HepG2 (cell line): ENCODE data around the gene RRBP1. TPM values are rescaled to one million over a fixed set of nuclear protein-coding genes. Genes with fewer than 3 reads are reported as not detected.

ENCODE experiments used
- ATAC-seq: fragments of 200-7000 bp; cut with Tn5 transposase; 3 replicates; pipeline ENCODE4 v1.9.1; 2020; ENCODE audit warnings: mild to moderate bottlenecking, moderate library complexity
- BruUV-seq: library from RNA; stranded (reverse); fragments of 400-500 nt; replicated peaks from 2 replicates; lab custom pipeline; 2021; lab: Mats Ljungman, UMichigan
- CTCF ChIA-PET: fragments of 300-600 bp; formaldehyde crosslinking; extraction: SDS; loops from one replicate; lab custom pipeline; 2021; ENCODE audit warnings: low total read pairs, inconsistent platforms, low intra/inter-chr PET ratio; lab: Yijun Ruan, JAX
- POLR2A ChIA-PET: fragments of 350-600 bp; sonication (Branson Sonifier 250); formaldehyde crosslinking; loops from one replicate; lab custom pipeline; 2020; ENCODE audit warnings: antibody characterized with exemption, inconsistent platforms; lab: Yijun Ruan, JAX
- DNase-seq: peaks from one replicate; pipeline ENCODE4 v3.0.0-alpha.2; 2015; ENCODE audit warnings: low spot score
- FAIRE-seq: peaks from 3 replicates; lab custom pipeline; 2011; peaks lifted over from hg19 to GRCh38; lab: Jason Lieb, UNC
- H2AFZ ChIP-seq: one replicate; pipeline ENCODE4 v1.6.1; 2011; ENCODE audit warnings: low read length, inconsistent platforms
- H3K27ac ChIP-seq: fragments of 300-600 bp; 3 replicates; pipeline ENCODE4 v1.8.0; 2011; ENCODE audit warnings: mixed run types, mild to moderate bottlenecking, mixed read lengths, low read length, inconsistent platforms; ENCODE audit not compliant: insufficient read depth; ENCODE audit errors: extremely low read length
- H3K27me3 ChIP-seq, 2 experiments: fragments of 200-600 bp in 1 of 2; 2 replicates in 1 of 2; 3 replicates in 1 of 2; pipeline versions ENCODE4 v1.6.0 to v1.8.0; 2011; ENCODE audit warnings: low read length in 2 of 2, mild to moderate bottlenecking in 2 of 2, moderate library complexity in 2 of 2, inconsistent platforms in 1 of 2; ENCODE audit not compliant: insufficient read depth in 2 of 2, control insufficient read depth in 1 of 2
- H3K36me3 ChIP-seq, 2 experiments: fragments of 200-600 bp in 1 of 2; replicated peaks in 1 of 2; 2 replicates in 1 of 2; 3 replicates in 1 of 2; pipeline versions ENCODE4 v1.5.1 to v1.8.0; 2011; ENCODE audit warnings: low read length in 2 of 2, inconsistent platforms in 1 of 2; ENCODE audit not compliant: insufficient read depth in 2 of 2, control insufficient read depth in 1 of 2
- H3K4me1 ChIP-seq: 2 replicates; pipeline ENCODE4 v1.5.1; 2012; ENCODE audit warnings: low read length, inconsistent platforms; ENCODE audit not compliant: insufficient read depth
- H3K4me2 ChIP-seq: 2 replicates; pipeline ENCODE4 v1.6.0; 2011; ENCODE audit warnings: low read depth, low read length, inconsistent platforms
- H3K4me3 ChIP-seq, 3 experiments: fragments of 200-600 bp in 1 of 3; sonication (generic), shearing (Covaris generic) in 1 of 3; replicated peaks in 1 of 3; 2 replicates each; pipeline ENCODE4 v1.5.1; 2011 to 2016; ENCODE audit warnings: low read length in 3 of 3, inconsistent platforms in 2 of 3, low read depth in 2 of 3, mild to moderate bottlenecking in 2 of 3, control low read depth in 1 of 3, mixed read lengths in 1 of 3; ENCODE audit not compliant: insufficient read depth in 1 of 3
- H3K79me2 ChIP-seq: one replicate; pipeline ENCODE4 v1.6.1; 2011; ENCODE audit warnings: low read length, inconsistent platforms; ENCODE audit not compliant: insufficient read depth
- H3K9ac ChIP-seq: 2 replicates; pipeline ENCODE4 v1.6.0; 2011; ENCODE audit warnings: mild to moderate bottlenecking, low read depth, low read length, inconsistent platforms; ENCODE audit not compliant: insufficient read depth
- H3K9me3 ChIP-seq: 2 replicates; pipeline ENCODE4 v1.5.1; 2012; ENCODE audit warnings: mild to moderate bottlenecking, low read length
- H4K20me1 ChIP-seq: 2 replicates; pipeline ENCODE4 v1.6.0; 2011; ENCODE audit warnings: inconsistent platforms, mild to moderate bottlenecking, low read length, moderate library complexity; ENCODE audit not compliant: insufficient read depth
- AGO1 ChIP-seq: fragments of 200-400 bp; formaldehyde crosslinking; IDR thresholded peaks from 2 replicates; pipeline ENCODE4 v1.6.1; 2017; ENCODE audit warnings: mild to moderate bottlenecking, low read depth, low read length, moderate library complexity; ENCODE audit not compliant: poor library complexity, severe bottlenecking
- ATRX ChIP-seq: sonication (generic); formaldehyde crosslinking; IDR thresholded peaks from 2 replicates; pipeline ENCODE4 v1.4.0; 2020; ENCODE audit warnings: missing genetic modification reagents, borderline replicate concordance
- CHD4 ChIP-seq: fragments of 200-600 bp; sonication (generic); IDR thresholded peaks from 2 replicates; pipeline ENCODE4 v1.7.0; 2017; ENCODE audit warnings: mild to moderate bottlenecking, low read length, borderline replicate concordance
- ELF4 ChIP-seq: sonication (generic); formaldehyde crosslinking; IDR thresholded peaks from 2 replicates; pipeline ENCODE4 v1.5.0; 2020; ENCODE audit warnings: missing genetic modification reagents, mild to moderate bottlenecking, moderate library complexity, borderline replicate concordance
- FOXC1 ChIP-seq: sonication (generic); formaldehyde crosslinking; IDR thresholded peaks from 2 replicates; pipeline ENCODE4 v1.8.0; 2022; ENCODE audit warnings: mild to moderate bottlenecking, missing genetic modification reagents, borderline replicate concordance
- HMG20A ChIP-seq: IDR thresholded peaks from 2 replicates; pipeline ENCODE4 v1.6.1; 2016; ENCODE audit warnings: borderline replicate concordance
- HOXA3 ChIP-seq: sonication (generic); formaldehyde crosslinking; IDR thresholded peaks from 2 replicates; pipeline ENCODE4 v1.5.0; 2020; ENCODE audit warnings: missing genetic modification reagents
- LBX2 ChIP-seq: sonication (generic); formaldehyde crosslinking; IDR thresholded peaks from 2 replicates; pipeline ENCODE4 v1.5.0; 2020; ENCODE audit warnings: missing genetic modification reagents, mild to moderate bottlenecking, borderline replicate concordance
- SATB2 ChIP-seq: sonication (generic); formaldehyde crosslinking; IDR thresholded peaks from 2 replicates; pipeline ENCODE4 v1.5.0; 2020; ENCODE audit warnings: missing genetic modification reagents
- SRSF4 ChIP-seq: fragments of 200-400 bp; formaldehyde crosslinking; IDR thresholded peaks from one replicate; pipeline ENCODE4 v1.6.1; 2018; ENCODE audit warnings: mild to moderate bottlenecking, low read depth, low read length, moderate library complexity; ENCODE audit not compliant: poor library complexity, severe bottlenecking
- TFDP1 ChIP-seq: IDR thresholded peaks from 2 replicates; pipeline ENCODE4 v1.6.1; 2016; ENCODE audit warnings: missing compliant biosample characterization, missing genetic modification reagents, borderline replicate concordance
- TFE3 ChIP-seq: IDR thresholded peaks from 2 replicates; pipeline ENCODE4 v1.6.1; 2016
- TOE1 ChIP-seq: sonication (generic); formaldehyde crosslinking; IDR thresholded peaks from 2 replicates; pipeline ENCODE4 v1.4.0; 2020; ENCODE audit warnings: mild to moderate bottlenecking, missing genetic modification reagents
- ZNF30 ChIP-seq: sonication (generic); formaldehyde crosslinking; IDR thresholded peaks from 2 replicates; pipeline ENCODE4 v1.5.0; 2020; ENCODE audit warnings: mild to moderate bottlenecking, missing genetic modification reagents
- ZNF367 ChIP-seq: sonication (generic); formaldehyde crosslinking; IDR thresholded peaks from 2 replicates; pipeline ENCODE4 v1.4.0; 2020; ENCODE audit warnings: missing genetic modification reagents, borderline replicate concordance
- ZNF44 ChIP-seq: sonication (generic); formaldehyde crosslinking; IDR thresholded peaks from 2 replicates; pipeline ENCODE4 v1.5.1; 2020; ENCODE audit warnings: mild to moderate bottlenecking, missing genetic modification reagents
- ZNF546 ChIP-seq: sonication (generic); formaldehyde crosslinking; conservative IDR thresholded peaks from 2 replicates; pipeline ENCODE4 v1.8.1; 2023; ENCODE audit warnings: mild to moderate bottlenecking, missing genetic modification reagents
- WGBS: methylation state at CpG from one replicate; pipeline ENCODE4 v1.1.6; 2017; ENCODE audit warnings: low lambda C conversion rate; 5-methylcytosine and 5-hydroxymethylcytosine counted together
- in situ Hi-C: cut with HindIII; loops from 2 replicates; pipeline ENCODE4 v1.10.0; 2017; ENCODE audit warnings: low pct_unique_long_range_greater_than_20kb; ENCODE audit not compliant: extremely low pct_ligation_motif_present
- intact Hi-C: fragments of 100-400 bp; cut with micrococcal nuclease; formaldehyde crosslinking; loops from one replicate; pipeline ENCODE4 v1.10.0; 2022; ENCODE audit not compliant: unreplicated experiment
- polyA plus RNA-seq, 8 experiments: library from polyadenylated mRNA; depleted of rRNA in 3 of 8; stranded (reverse) in 7 of 8; unstranded in 1 of 8; fragments of >200 nt; fragmentation: Illumina TruSeq in 4 of 8; extraction: Trizol in 4 of 8; gene quantifications; 2 replicates each; pipeline versions ENCODE4 v1.2.1 to v1.2.3, GENCODE V29; 2011 to 2016; ENCODE audit warnings: low read depth in 4 of 8, missing spikeins in 1 of 8, mixed read lengths in 1 of 8; ENCODE audit not compliant: insufficient read depth in 1 of 8
- total RNA-seq, 5 experiments: library from RNA; depleted of rRNA; stranded (reverse); fragments of >200 nt; fragmentation: Illumina TruSeq; extraction: Trizol; gene quantifications; 2 replicates each; pipeline ENCODE4 v1.2.3, GENCODE V29; 2016; ENCODE audit warnings: low read depth in 1 of 5
- TF ChIP-seq, protein P1 (sequence below): sonication (generic); formaldehyde crosslinking; IDR thresholded peaks from 2 replicates; pipeline ENCODE4 v1.5.0; 2020; ENCODE audit warnings: mild to moderate bottlenecking, missing genetic modification reagents

The RRBP1 gene
- total and polyA plus RNA-seq, 2 of the 13 experiments (the other 11 are each of a cell fraction or from before 2014, with no cell fraction given), result 150 to 222 TPM

DNA sequence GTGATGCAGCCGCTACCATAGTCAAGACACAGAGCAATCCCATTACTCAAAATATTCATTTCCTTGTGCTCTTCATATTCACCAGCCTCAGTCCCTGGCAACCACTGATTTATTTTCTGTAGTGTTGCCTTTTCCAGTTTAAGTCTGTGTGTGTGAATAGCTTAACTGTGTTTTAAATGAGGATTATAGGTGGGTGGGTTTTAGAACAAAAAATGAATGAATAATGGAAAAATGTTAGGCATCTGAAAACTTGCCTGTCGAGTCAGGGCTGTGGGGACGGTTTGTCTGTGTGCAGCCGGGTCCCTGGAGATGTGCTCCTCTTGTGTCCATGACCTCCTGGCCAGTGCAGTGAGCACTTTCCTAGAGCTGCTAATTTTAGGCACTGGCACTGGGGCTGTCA lies 44.9 kb upstream of the RRBP1 start (continued):
- no peak for TF ChIP-seq TFE3 (CRISPR knock-in tag)
- TF ChIP-seq ZNF546 (CRISPR knock-in tag), result no peak
- TF ChIP-seq HMG20A (CRISPR knock-in tag), result no peak
- TF ChIP-seq SRSF4, result no peak
- no peak for TF ChIP-seq TOE1
- TF ChIP-seq CHD4, result no peak
- TF ChIP-seq AGO1, result no peak

GRCh38 chr20:17725094-17725835 lies 43.2 kb upstream of the RRBP1 start:
- Histone ChIP-seq H3K9ac (no peak overlapping the region), H3K27ac (no peak overlapping the region), H3K4me2 (no peak overlapping the region), H3K79me2 (no peaks in the 10 kb centered on the region), H3K9me3 (no peaks in the 10 kb centered on the region), H3K4me1 (peaks cover 44% of the 10 kb centered on the region), H3K4me3 (no peak overlapping the region), H2AFZ (no peak overlapping the region), H3K36me3 (no peaks in the 10 kb centered on the region), H3K27me3 (peaks cover 10 to 77% of the 10 kb centered on the region in 2 experiments; a peak in 4 of 5 replicates), H4K20me1 (no peaks in the 10 kb centered on the region)
- CTCF ChIA-PET, result no interaction called here
- FAIRE-seq (no peak), DNase-seq (peak; percentile 60), ATAC-seq (no peak; the same call in 2 of the 3 replicates)
- intact Hi-C loops (no loop called here), in situ Hi-C loops (no loop called here)
- POLR2A ChIA-PET, result interaction anchor here (0.7 to 5.5 kb wide), 4 partner anchors 22 to 170 kb away, joined by 3 to 81 read pairs (median 3); partner anchors contain the start of gene RRBP1
- WGBS, result 60% methylated on average over 13 of the region's 13 CpGs
- no TSS peak for BruUV-seq
- TF ChIP-seq SATB2 (CRISPR knock-in tag), result no peak
- no peak for TF ChIP-seq ATRX (CRISPR knock-in tag)
- TF ChIP-seq TFDP1 (CRISPR knock-in tag), result no peak
- TF ChIP-seq HOXA3 (CRISPR knock-in tag), result no peak
- TF ChIP-seq ZNF367 (CRISPR knock-in tag), result no peak
- no peak for TF ChIP-seq LBX2
- no peak for TF ChIP-seq ELF4 (CRISPR knock-in tag)
- no peak; the same call in 1 of the 2 replicates for TF ChIP-seq FOXC1 (CRISPR knock-in tag)
- no peak for TF ChIP-seq ZNF30 (CRISPR knock-in tag)
- TF ChIP-seq, protein P1, sequence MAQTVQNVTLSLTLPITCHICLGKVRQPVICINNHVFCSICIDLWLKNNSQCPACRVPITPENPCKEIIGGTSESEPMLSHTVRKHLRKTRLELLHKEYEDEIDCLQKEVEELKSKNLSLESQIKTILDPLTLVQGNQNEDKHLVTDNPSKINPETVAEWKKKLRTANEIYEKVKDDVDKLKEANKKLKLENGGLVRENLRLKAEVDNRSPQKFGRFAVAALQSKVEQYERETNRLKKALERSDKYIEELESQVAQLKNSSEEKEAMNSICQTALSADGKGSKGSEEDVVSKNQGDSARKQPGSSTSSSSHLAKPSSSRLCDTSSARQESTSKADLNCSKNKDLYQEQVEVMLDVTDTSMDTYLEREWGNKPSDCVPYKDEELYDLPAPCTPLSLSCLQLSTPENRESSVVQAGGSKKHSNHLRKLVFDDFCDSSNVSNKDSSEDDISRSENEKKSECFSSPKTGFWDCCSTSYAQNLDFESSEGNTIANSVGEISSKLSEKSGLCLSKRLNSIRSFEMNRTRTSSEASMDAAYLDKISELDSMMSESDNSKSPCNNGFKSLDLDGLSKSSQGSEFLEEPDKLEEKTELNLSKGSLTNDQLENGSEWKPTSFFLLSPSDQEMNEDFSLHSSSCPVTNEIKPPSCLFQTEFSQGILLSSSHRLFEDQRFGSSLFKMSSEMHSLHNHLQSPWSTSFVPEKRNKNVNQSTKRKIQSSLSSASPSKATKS, result no peak
- TF ChIP-seq ZNF44 (CRISPR knock-in tag), result no peak
